Measurements from ENCODE around the gene SH3D19. TPM values are rescaled to one million over a fixed set of nuclear protein-coding genes. Genes with fewer than 3 reads are reported as not detected.
"Not testable (repeated sequence)": the region's sequence is repeated elsewhere in the genome, so short reads cannot be mapped to it uniquely, and the experiment has no call there.

The SH3D19 gene
- total RNA-seq, 4 donors from 2014 or later: 35.6 to 73.1 (median 50.5) TPM

DNA sequence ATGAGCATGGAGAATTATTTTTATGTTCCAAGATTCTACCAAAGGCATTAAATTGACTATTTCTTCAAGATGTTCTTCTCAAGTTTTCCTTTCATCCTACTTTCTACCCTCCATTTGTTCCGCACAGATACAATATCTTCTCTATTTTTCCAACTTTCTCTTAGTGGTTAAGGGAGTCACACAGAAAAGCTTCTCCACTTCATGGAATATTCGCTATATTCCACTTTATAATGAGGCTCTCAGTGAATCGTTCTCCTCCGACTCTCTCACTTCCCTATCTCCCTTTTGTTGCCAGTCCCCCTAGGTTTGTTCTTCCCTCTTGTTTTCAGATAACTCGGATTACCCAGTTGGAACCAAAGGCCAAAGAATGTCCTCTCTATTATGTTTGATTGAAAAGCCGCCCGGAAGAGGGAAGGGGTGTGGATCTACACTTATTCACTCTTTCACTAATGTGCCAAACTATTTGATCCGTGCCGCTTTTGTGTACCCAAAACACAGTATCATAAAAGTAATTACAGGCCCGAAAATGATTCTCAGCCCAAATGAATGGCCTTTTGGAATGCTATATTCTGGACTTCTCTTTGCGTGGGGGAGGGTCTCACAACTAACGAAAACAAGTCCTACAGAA, 1.2 kb downstream of the SH3D19 start:
- intact Hi-C loops (cut with DNase I; ENCODE audit: low total_unique reads): loop anchor here (10.0 kb wide), 2 partner anchors 159 to 309 kb away; partner anchors contain the start of gene LRBA
- no peaks in the 10 kb centered on the region for H3K27me3 ChIP-seq
- H3K9me3 ChIP-seq: no peaks in the 10 kb centered on the region
- no peaks in the 10 kb centered on the region for H3K36me3 ChIP-seq
- no peak for TF ChIP-seq POLR2A (IDR thresholded peaks at IDR 0.05)
- TF ChIP-seq, protein P1, sequence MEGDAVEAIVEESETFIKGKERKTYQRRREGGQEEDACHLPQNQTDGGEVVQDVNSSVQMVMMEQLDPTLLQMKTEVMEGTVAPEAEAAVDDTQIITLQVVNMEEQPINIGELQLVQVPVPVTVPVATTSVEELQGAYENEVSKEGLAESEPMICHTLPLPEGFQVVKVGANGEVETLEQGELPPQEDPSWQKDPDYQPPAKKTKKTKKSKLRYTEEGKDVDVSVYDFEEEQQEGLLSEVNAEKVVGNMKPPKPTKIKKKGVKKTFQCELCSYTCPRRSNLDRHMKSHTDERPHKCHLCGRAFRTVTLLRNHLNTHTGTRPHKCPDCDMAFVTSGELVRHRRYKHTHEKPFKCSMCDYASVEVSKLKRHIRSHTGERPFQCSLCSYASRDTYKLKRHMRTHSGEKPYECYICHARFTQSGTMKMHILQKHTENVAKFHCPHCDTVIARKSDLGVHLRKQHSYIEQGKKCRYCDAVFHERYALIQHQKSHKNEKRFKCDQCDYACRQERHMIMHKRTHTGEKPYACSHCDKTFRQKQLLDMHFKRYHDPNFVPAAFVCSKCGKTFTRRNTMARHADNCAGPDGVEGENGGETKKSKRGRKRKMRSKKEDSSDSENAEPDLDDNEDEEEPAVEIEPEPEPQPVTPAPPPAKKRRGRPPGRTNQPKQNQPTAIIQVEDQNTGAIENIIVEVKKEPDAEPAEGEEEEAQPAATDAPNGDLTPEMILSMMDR (IDR thresholded peaks at IDR 0.05 in 4 of 5, conservative IDR thresholded peaks at IDR 0.05 in 1 of 5): no peak
- in situ Hi-C loops (cut with MboI; ENCODE audit: low sequenced_read_pairs in 4 of 4): no loop called here
- no peak for DNase-seq
- peaks cover 25 to 36% of the 10 kb centered on the region in 2 donors for H3K4me1 ChIP-seq
- H3K27ac ChIP-seq: peak overlapping the region; percentile 84 to 94 (median 86)
- H3K4me3 ChIP-seq: peak overlapping the region; percentile 72 to 96 (median 76)
- ATAC-seq: no peak

DNA sequence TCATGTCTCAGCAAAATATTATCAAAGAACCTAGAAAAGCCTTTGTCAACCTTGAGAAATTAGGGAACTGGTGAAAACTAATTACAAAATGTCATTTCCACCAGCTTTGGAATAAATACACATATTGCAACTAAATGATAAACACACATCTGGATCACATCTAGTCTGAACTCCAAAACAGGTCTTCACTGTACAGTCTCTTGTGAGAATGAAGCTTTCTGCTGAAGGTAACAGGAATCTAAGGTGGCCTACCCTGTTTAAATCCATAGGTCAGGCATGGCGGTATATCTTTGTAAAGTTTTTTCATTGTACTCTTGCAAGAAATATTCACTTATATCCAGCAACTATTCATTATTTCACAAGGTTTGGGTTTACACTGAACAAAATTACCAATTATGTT, 1.7 kb downstream of the SH3D19 start:
- intact Hi-C loops (cut with DNase I; ENCODE audit: low total_unique reads): loop anchor here (10.0 kb wide), 2 partner anchors 159 to 309 kb away; partner anchors contain the start of gene LRBA
- no peak for TF ChIP-seq POLR2A (IDR thresholded peaks at IDR 0.05)
- TF ChIP-seq, protein P1 (IDR thresholded peaks at IDR 0.05 in 4 of 5, conservative IDR thresholded peaks at IDR 0.05 in 1 of 5): no peak
- H3K9me3 ChIP-seq: no peaks in the 10 kb centered on the region
- H3K4me1 ChIP-seq: peaks cover 25 to 36% of the 10 kb centered on the region in 2 donors
- no peaks in the 10 kb centered on the region for H3K36me3 ChIP-seq
- ATAC-seq (no peak), DNase-seq (no peak)
- H3K27me3 ChIP-seq: no peaks in the 10 kb centered on the region
- in situ Hi-C loops (cut with MboI; ENCODE audit: low sequenced_read_pairs in 4 of 4): no loop called here
- peak overlapping the region; percentile 84 to 94 (median 86) for H3K27ac ChIP-seq
- H3K4me3 ChIP-seq: peak overlapping the region in 3 of 4 donors; percentile 72 to 96 (median 77)

DNA sequence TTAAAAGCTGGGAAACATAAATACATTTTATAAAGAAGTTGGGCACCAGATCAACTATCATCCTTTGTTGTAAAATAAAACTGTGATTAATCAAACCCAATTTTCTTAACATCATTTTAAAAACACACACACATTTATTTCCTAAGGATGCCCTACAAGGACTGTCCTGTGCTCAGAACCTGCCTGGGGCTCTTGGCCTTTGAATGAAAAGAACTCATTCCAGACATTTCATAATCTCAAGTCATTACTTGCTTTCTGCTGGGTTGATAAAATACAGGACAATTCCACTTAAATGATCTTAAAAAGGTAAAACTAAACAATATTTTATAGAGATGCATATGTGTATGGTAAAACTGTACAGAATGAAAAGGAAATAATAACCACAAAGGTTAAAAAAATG, 2.8 kb downstream of the SH3D19 start:
- intact Hi-C loops (cut with DNase I; ENCODE audit: low total_unique reads) (loop anchor here (10.0 kb wide), 2 partner anchors 158 to 308 kb away; partner anchors contain the start of gene LRBA), in situ Hi-C loops (cut with MboI; ENCODE audit: low sequenced_read_pairs in 4 of 4) (no loop called here)
- H3K9me3 ChIP-seq: no peaks in the 10 kb centered on the region
- peak overlapping the region in 2 of 4 donors; percentile 85 to 94 for H3K27ac ChIP-seq
- no peaks in the 10 kb centered on the region for H3K27me3 ChIP-seq
- DNase-seq: no peak
- ATAC-seq: no peak
- TF ChIP-seq POLR2A (IDR thresholded peaks at IDR 0.05): no peak
- TF ChIP-seq, protein P1 (IDR thresholded peaks at IDR 0.05 in 4 of 5, conservative IDR thresholded peaks at IDR 0.05 in 1 of 5): no peak
- peaks cover 26 to 36% of the 10 kb centered on the region in 2 donors for H3K4me1 ChIP-seq
- H3K4me3 ChIP-seq: no peak overlapping the region
- no peaks in the 10 kb centered on the region for H3K36me3 ChIP-seq

DNA sequence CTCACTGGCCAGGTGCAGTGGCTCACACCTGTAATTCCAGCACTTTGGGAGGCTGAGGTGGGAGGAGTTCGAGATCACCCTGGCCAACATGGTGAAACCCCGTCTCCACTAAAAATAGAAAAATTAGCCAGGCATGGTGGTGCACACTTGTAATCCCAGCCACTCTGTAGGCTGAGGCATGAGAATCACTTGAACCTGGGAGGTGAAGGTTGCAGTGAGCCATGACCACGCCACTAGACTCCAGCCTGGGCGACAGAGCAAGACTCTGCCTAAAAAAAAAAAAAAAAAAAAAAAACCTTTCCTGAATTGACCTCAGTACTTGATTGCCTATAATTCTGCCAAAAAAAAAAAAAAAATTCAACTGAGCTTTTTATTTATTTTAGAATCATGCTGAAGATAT, 3.2 kb downstream of the SH3D19 start:
- H3K36me3 ChIP-seq; in situ Hi-C loops (cut with MboI; ENCODE audit: low sequenced_read_pairs in 4 of 4); H3K4me3 ChIP-seq; H3K9me3 ChIP-seq; DNase-seq; ATAC-seq; H3K27me3 ChIP-seq: not testable (repeated sequence)
- Histone ChIP-seq H3K27ac (peak overlapping the region in 1 of 4 donors; percentile 9), H3K4me1 (peaks cover 30 to 37% of the 10 kb centered on the region in 2 donors)
- intact Hi-C loops (cut with DNase I; ENCODE audit: low total_unique reads): loop anchor here (10.0 kb wide), 2 partner anchors 157 to 307 kb away; partner anchors contain the start of gene LRBA

DNA sequence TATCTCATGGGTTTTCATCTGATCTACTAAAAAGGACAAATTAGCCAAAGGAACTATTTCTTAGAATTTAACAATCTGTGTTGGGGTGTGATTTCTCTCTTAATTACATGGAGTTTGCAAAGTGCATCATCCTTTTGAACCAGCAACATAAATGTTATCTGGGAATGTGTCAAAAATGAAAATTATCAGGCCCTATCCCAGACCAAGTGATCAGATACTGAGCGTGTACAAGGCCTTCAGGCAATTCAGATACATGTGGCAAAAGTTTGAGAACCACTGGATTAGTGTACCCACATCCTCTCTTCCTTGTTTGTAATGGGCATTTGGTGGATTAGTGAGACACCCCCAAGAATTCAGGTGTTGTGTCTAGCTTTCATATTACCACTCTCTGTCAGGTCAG, 3.8 kb downstream of the SH3D19 start:
- in situ Hi-C loops (cut with MboI; ENCODE audit: low sequenced_read_pairs in 4 of 4): no loop called here
- no peak overlapping the region for H3K4me3 ChIP-seq

More for the DNA sequence above, 3.8 kb downstream of the SH3D19 start:
- Histone ChIP-seq H3K4me1 (peaks cover 36 to 43% of the 10 kb centered on the region in 2 donors), H3K36me3 (no peaks in the 10 kb centered on the region), H3K27ac (no peak overlapping the region), H3K9me3 (no peaks in the 10 kb centered on the region), H3K27me3 (no peaks in the 10 kb centered on the region)
- intact Hi-C loops (cut with DNase I; ENCODE audit: low total_unique reads): loop anchor here (10.0 kb wide), 2 partner anchors 157 to 307 kb away; partner anchors contain the start of gene LRBA
- ATAC-seq (no peak), DNase-seq (no peak)
- TF ChIP-seq, protein P1 (IDR thresholded peaks at IDR 0.05 in 4 of 5, conservative IDR thresholded peaks at IDR 0.05 in 1 of 5): no peak
- TF ChIP-seq POLR2A (IDR thresholded peaks at IDR 0.05): no peak
